HepG2 (cell line): ENCODE data around the gene MAFB. TPM values are rescaled to one million over a fixed set of nuclear protein-coding genes. Genes with fewer than 3 reads are reported as not detected.
A peak's percentile ranks its signal among the peaks of the same experiment; 100 is the strongest.

Source experiments
- DBP ChIP-seq: sonication (generic); formaldehyde crosslinking; IDR thresholded peaks from 2 replicates; pipeline ENCODE4 v1.4.0; 2020; ENCODE audit warnings: missing genetic modification reagents; ENCODE audit errors: not compliant biosample characterization
- GZF1 ChIP-seq: sonication (generic); formaldehyde crosslinking; IDR thresholded peaks from 2 replicates; pipeline ENCODE4 v1.5.1; 2020; ENCODE audit warnings: mild to moderate bottlenecking, missing genetic modification reagents
- KAT2B ChIP-seq: fragments of 150-350 bp; IDR thresholded peaks from 2 replicates; pipeline ENCODE4 v1.6.1; 2014; ENCODE audit warnings: low read depth, low read length, borderline replicate concordance
- KDM2A ChIP-seq: sonication (generic); formaldehyde crosslinking; IDR thresholded peaks from 2 replicates; pipeline ENCODE4 v1.4.0; 2020; ENCODE audit warnings: low read depth, missing genetic modification reagents, borderline replicate concordance
- KDM6A ChIP-seq: IDR thresholded peaks from 2 replicates; pipeline ENCODE4 v1.6.1; 2016; ENCODE audit warnings: low read depth
- MAFF ChIP-seq: IDR thresholded peaks from 2 replicates; pipeline ENCODE4 v1.6.1; 2011; ENCODE audit warnings: low read depth, low read length, improper control_type of control experiment
- NAIF1 ChIP-seq: sonication (generic); formaldehyde crosslinking; IDR thresholded peaks from 2 replicates; pipeline ENCODE4 v1.5.0; 2020; ENCODE audit warnings: mild to moderate bottlenecking, missing genetic modification reagents, borderline replicate concordance
- NFKB2 ChIP-seq: sonication (generic); formaldehyde crosslinking; IDR thresholded peaks from 2 replicates; pipeline ENCODE4 v1.4.0; 2020; ENCODE audit warnings: missing genetic modification reagents, borderline replicate concordance
- POGZ ChIP-seq: sonication (generic); formaldehyde crosslinking; IDR thresholded peaks from 2 replicates; pipeline ENCODE4 v1.4.0; 2020; ENCODE audit warnings: mild to moderate bottlenecking, missing genetic modification reagents
- SATB2 ChIP-seq: sonication (generic); formaldehyde crosslinking; IDR thresholded peaks from 2 replicates; pipeline ENCODE4 v1.5.0; 2020; ENCODE audit warnings: missing genetic modification reagents
- SIN3B ChIP-seq: fragments of 150-350 bp; IDR thresholded peaks from 2 replicates; pipeline ENCODE4 v1.6.1; 2014; ENCODE audit warnings: low read length
- SP4 ChIP-seq: sonication (generic); formaldehyde crosslinking; IDR thresholded peaks from 2 replicates; pipeline ENCODE4 v1.8.1; 2023; ENCODE audit warnings: mild to moderate bottlenecking, missing genetic modification reagents
- ZBTB1 ChIP-seq: sonication (generic); formaldehyde crosslinking; IDR thresholded peaks from 2 replicates; pipeline ENCODE4 v1.4.0; 2020; ENCODE audit warnings: missing genetic modification reagents, borderline replicate concordance
- ZBTB39 ChIP-seq: sonication (generic); formaldehyde crosslinking; IDR thresholded peaks from 2 replicates; pipeline ENCODE4 v1.5.0; 2020; ENCODE audit warnings: missing genetic modification reagents
- ZBTB43 ChIP-seq: sonication (generic); formaldehyde crosslinking; conservative IDR thresholded peaks from 2 replicates; pipeline ENCODE4 v1.4.0; 2020; ENCODE audit warnings: missing genetic modification reagents
- ZBTB46 ChIP-seq: sonication (generic); formaldehyde crosslinking; IDR thresholded peaks from 2 replicates; pipeline ENCODE4 v1.4.0; 2020; ENCODE audit warnings: mild to moderate bottlenecking, missing genetic modification reagents, borderline replicate concordance
- ZC3H13 ChIP-seq: sonication (generic); formaldehyde crosslinking; IDR thresholded peaks from 2 replicates; pipeline ENCODE4 v1.8.1; 2023; ENCODE audit warnings: mild to moderate bottlenecking, missing genetic modification reagents, moderate library complexity
- ZNF574 ChIP-seq: sonication (generic); formaldehyde crosslinking; IDR thresholded peaks from 2 replicates; pipeline ENCODE4 v1.4.0; 2020; ENCODE audit warnings: missing genetic modification reagents
- ZNF775 ChIP-seq: sonication (generic); formaldehyde crosslinking; IDR thresholded peaks from 2 replicates; pipeline ENCODE4 v1.4.0; 2020; ENCODE audit warnings: missing genetic modification reagents, mild to moderate bottlenecking, moderate library complexity, borderline replicate concordance
- ZNF883 ChIP-seq: sonication (generic); formaldehyde crosslinking; IDR thresholded peaks from 2 replicates; pipeline ENCODE4 v1.5.1; 2020; ENCODE audit warnings: mild to moderate bottlenecking, missing genetic modification reagents; ENCODE audit errors: not compliant biosample characterization
- polyA plus RNA-seq, 8 experiments: library from polyadenylated mRNA; depleted of rRNA in 3 of 8; stranded (reverse) in 7 of 8; unstranded in 1 of 8; fragments of >200 nt; fragmentation: Illumina TruSeq in 4 of 8; extraction: Trizol in 4 of 8; gene quantifications; 2 replicates each; pipeline versions ENCODE4 v1.2.1 to v1.2.3, GENCODE V29; 2011 to 2016; ENCODE audit warnings: low read depth in 4 of 8, missing spikeins in 1 of 8, mixed read lengths in 1 of 8; ENCODE audit not compliant: insufficient read depth in 1 of 8
- total RNA-seq, 5 experiments: library from RNA; depleted of rRNA; stranded (reverse); fragments of >200 nt; fragmentation: Illumina TruSeq; extraction: Trizol; gene quantifications; 2 replicates each; pipeline ENCODE4 v1.2.3, GENCODE V29; 2016; ENCODE audit warnings: low read depth in 1 of 5

The MAFB gene
- total and polyA plus RNA-seq, 2 of the 13 experiments (the other 11 are each of a cell fraction or from before 2014, with no cell fraction given), result 0.08 to 0.11 TPM

- TF ChIP-seq KAT2B (no peak), SIN3B (no peak), KDM6A (CRISPR knock-in tag) (no peak), SP4 (CRISPR knock-in tag) (peak; percentile 64; the same call in 1 of the 2 replicates), ZNF574 (CRISPR knock-in tag) (peak; percentile 49), POGZ (CRISPR knock-in tag) (peak; percentile 68; the same call in 1 of the 2 replicates), NFKB2 (0 out of 2 replicates have a peak, but pooled peaks have one; percentile 13), KDM2A (CRISPR knock-in tag) (no peak), SATB2 (CRISPR knock-in tag) (0 out of 2 replicates have a peak, but pooled peaks have one; percentile 9), MAFF (no peak), ZNF775 (CRISPR knock-in tag) (no peak), ZBTB46 (CRISPR knock-in tag) (0 out of 2 replicates have a peak, but pooled peaks have one; percentile 48), ZBTB39 (CRISPR knock-in tag) (no peak), ZC3H13 (CRISPR knock-in tag) (no peak), GZF1 (CRISPR knock-in tag) (no peak), DBP (CRISPR knock-in tag) (no peak), ZBTB1 (CRISPR knock-in tag) (no peak), ZBTB43 (CRISPR knock-in tag) (no peak), ZNF883 (no peak), NAIF1 (CRISPR knock-in tag) (no peak; the same call in 1 of the 2 replicates)
Measured at GRCh38 chr20:40689100-40689942, at the start of gene MAFB (continued).
